ENCODE data around the gene PAPPA. TPM values are rescaled to one million over a fixed set of nuclear protein-coding genes. Genes with fewer than 3 reads are reported as not detected.

PAPPA gene
- total RNA-seq, 4 donors from 2014 or later: 0.53 to 2.3 (median 1.4) TPM

DNA sequence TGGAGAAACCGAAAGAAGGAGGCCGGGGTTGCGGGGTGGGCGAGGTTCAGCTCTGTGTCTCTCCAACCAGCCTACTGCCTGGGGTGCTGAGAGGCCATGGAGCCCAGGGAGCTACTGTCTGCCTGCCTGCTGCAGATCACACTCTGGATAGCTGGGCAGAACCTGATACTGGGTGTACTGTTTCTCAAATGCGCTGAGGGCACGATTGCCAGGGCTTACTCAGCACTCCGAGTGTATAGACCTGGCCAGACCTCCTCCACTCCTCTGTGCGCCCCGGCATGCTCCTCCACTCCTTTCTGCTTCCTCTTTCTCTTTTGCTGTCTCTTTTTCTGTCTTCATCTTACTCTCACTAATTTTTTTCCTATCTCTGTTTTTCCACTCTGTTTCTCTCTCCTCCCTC lies 215.1 kb downstream of the PAPPA start:
- Histone ChIP-seq H3K4me1 (peaks cover 7% of the 10 kb centered on the region), H3K4me3 (no peak overlapping the region), H3K27ac (no peak overlapping the region), H3K9me3 (no peaks in the 10 kb centered on the region), H3K27me3 (no peaks in the 10 kb centered on the region), H3K36me3 (no peaks in the 10 kb centered on the region)
- TF ChIP-seq POLR2A (IDR thresholded peaks at IDR 0.05) (no peak), POLR2AphosphoS5 (IDR thresholded peaks at IDR 0.05) (no peak), EP300 (IDR thresholded peaks at IDR 0.05) (no peak)
- TF ChIP-seq, protein P1, sequence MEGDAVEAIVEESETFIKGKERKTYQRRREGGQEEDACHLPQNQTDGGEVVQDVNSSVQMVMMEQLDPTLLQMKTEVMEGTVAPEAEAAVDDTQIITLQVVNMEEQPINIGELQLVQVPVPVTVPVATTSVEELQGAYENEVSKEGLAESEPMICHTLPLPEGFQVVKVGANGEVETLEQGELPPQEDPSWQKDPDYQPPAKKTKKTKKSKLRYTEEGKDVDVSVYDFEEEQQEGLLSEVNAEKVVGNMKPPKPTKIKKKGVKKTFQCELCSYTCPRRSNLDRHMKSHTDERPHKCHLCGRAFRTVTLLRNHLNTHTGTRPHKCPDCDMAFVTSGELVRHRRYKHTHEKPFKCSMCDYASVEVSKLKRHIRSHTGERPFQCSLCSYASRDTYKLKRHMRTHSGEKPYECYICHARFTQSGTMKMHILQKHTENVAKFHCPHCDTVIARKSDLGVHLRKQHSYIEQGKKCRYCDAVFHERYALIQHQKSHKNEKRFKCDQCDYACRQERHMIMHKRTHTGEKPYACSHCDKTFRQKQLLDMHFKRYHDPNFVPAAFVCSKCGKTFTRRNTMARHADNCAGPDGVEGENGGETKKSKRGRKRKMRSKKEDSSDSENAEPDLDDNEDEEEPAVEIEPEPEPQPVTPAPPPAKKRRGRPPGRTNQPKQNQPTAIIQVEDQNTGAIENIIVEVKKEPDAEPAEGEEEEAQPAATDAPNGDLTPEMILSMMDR (IDR thresholded peaks at IDR 0.05): no peak
- DNase-seq (ENCODE audit: low spot score in 2 of 2): no peak
- WGBS: 78% methylated on average over 8 of the region's 9 CpGs

GRCh38 chr9:116369706-116370105 lies 216.1 kb downstream of the PAPPA start:
- Histone ChIP-seq H3K27ac (no peak overlapping the region), H3K4me1 (peaks cover 7% of the 10 kb centered on the region), H3K4me3 (no peak overlapping the region), H3K36me3 (no peaks in the 10 kb centered on the region), H3K27me3 (no peaks in the 10 kb centered on the region), H3K9me3 (no peaks in the 10 kb centered on the region)
- TF ChIP-seq POLR2AphosphoS5 (IDR thresholded peaks at IDR 0.05) (no peak), POLR2A (IDR thresholded peaks at IDR 0.05) (no peak), EP300 (IDR thresholded peaks at IDR 0.05) (no peak)
- TF ChIP-seq, protein P1 (IDR thresholded peaks at IDR 0.05): no peak
- WGBS: 56% methylated on average over 5 of the region's 5 CpGs
- DNase-seq (ENCODE audit: low spot score in 2 of 2): no peak

DNA sequence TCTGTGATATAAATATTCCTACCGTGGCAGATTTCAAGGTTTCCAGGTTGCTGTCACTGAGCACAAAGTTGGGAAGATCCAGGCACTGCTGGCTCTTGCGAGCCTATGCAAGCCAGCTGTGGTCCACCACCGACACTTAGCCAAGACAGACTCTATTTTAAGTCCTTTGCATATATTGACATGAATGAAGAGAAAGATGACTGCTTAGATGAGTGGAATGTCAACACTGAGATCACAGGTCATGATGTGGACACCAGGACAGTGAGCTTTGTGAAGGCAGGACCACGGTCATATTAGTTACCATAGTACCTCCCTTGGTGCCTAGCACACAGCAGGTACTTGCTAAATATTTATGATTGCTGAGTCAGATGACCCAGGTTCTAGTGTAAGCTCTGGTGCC lies 217.0 kb downstream of the PAPPA start:
- no peak for TF ChIP-seq POLR2AphosphoS5 (IDR thresholded peaks at IDR 0.05)
- no peak for TF ChIP-seq POLR2A (IDR thresholded peaks at IDR 0.05)
- TF ChIP-seq, protein P1 (IDR thresholded peaks at IDR 0.05): no peak
- TF ChIP-seq EP300 (IDR thresholded peaks at IDR 0.05): no peak
- Histone ChIP-seq H3K27me3 (no peaks in the 10 kb centered on the region), H3K4me3 (no peak overlapping the region), H3K36me3 (no peaks in the 10 kb centered on the region), H3K9me3 (no peaks in the 10 kb centered on the region), H3K4me1 (no peaks in the 10 kb centered on the region), H3K27ac (no peak overlapping the region)
- no peak for DNase-seq (ENCODE audit: low spot score in 2 of 2)
- 79% methylated on average over 3 of the region's 4 CpGs for WGBS

- TF ChIP-seq POLR2AphosphoS5 (IDR thresholded peaks at IDR 0.05): no peak
- no peak for TF ChIP-seq EP300 (IDR thresholded peaks at IDR 0.05)
- TF ChIP-seq, protein P1 (IDR thresholded peaks at IDR 0.05): no peak
- no peak for TF ChIP-seq POLR2A (IDR thresholded peaks at IDR 0.05)
- DNase-seq (ENCODE audit: low spot score in 2 of 2): no peak
- H3K27me3 ChIP-seq: no peaks in the 10 kb centered on the region
These were observed 218.6 kb downstream of the PAPPA start for GRCh38 chr9:116372081-116372673.

GRCh38 chr9:116372786-116373185 lies 219.2 kb downstream of the PAPPA start:
- no peak for DNase-seq (ENCODE audit: low spot score in 2 of 2)
- H3K27me3 ChIP-seq: no peaks in the 10 kb centered on the region
- no peaks in the 10 kb centered on the region for H3K9me3 ChIP-seq
- WGBS: 90% methylated on average over 4 of the region's 4 CpGs
- H3K4me1 ChIP-seq: no peaks in the 10 kb centered on the region
- no peak overlapping the region for H3K27ac ChIP-seq
- no peak for TF ChIP-seq POLR2A (IDR thresholded peaks at IDR 0.05)
- TF ChIP-seq, protein P1 (IDR thresholded peaks at IDR 0.05): no peak
- TF ChIP-seq EP300 (IDR thresholded peaks at IDR 0.05): no peak
- TF ChIP-seq POLR2AphosphoS5 (IDR thresholded peaks at IDR 0.05): no peak
- no peaks in the 10 kb centered on the region for H3K36me3 ChIP-seq
- H3K4me3 ChIP-seq: no peak overlapping the region

More at GRCh38 chr9:116372081-116372673, 218.6 kb downstream of the PAPPA start:
- Histone ChIP-seq H3K4me3 (no peak overlapping the region), H3K4me1 (no peaks in the 10 kb centered on the region), H3K9me3 (no peaks in the 10 kb centered on the region), H3K36me3 (no peaks in the 10 kb centered on the region), H3K27ac (no peak overlapping the region)

All from suprapubic skin (tissue), 4 donors.